Pancreas (tissue), 10 donors: ENCODE data around the gene LRPAP1. TPM values are rescaled to one million over a fixed set of nuclear protein-coding genes. Genes with fewer than 3 reads are reported as not detected.

Source experiments
- ATAC-seq, 4 donors: fragments of 200-7000 bp; cut with Tn5 transposase; one replicate each; pipeline versions ENCODE4 v1.8.0 to v1.9.1; 2020; ENCODE audit warnings: mild to moderate bottlenecking in 4 of 4, moderate library complexity in 4 of 4
- DNase-seq, 6 donors: peaks; one replicate each; pipeline ENCODE4 v3.0.0-alpha.2; 2020
- FAIRE-seq: peaks from 2 replicates; lab custom pipeline; 2012; peaks lifted over from hg19 to GRCh38; lab: Jason Lieb, UNC
- H3K27ac ChIP-seq, 4 donors: fragments of 200-600 bp; sonication (generic); 1 replicate in 3 of 4; 2 replicates in 1 of 4; pipeline versions ENCODE4 v1.5.0 to v1.8.0; 2020
- H3K27me3 ChIP-seq, 4 donors: fragments of 200-600 bp; one replicate each; pipeline ENCODE4 v1.8.0; 2021
- H3K36me3 ChIP-seq, 3 donors: fragments of 200-600 bp; sonication (generic) in 1 of 3; one replicate each; pipeline versions ENCODE4 v1.5.0 to v1.8.0; 2020 to 2021
- H3K4me1 ChIP-seq, 3 donors: fragments of 200-600 bp; one replicate each; pipeline ENCODE4 v1.8.0; 2021
- H3K4me3 ChIP-seq, 4 donors: fragments of 200-600 bp; sonication (generic) in 2 of 4; one replicate each; pipeline versions ENCODE4 v1.5.0 to v1.8.0; 2020 to 2021
- H3K9me3 ChIP-seq, 4 donors: fragments of 200-600 bp; one replicate each; pipeline ENCODE4 v1.8.0; 2021
- CTCF ChIP-seq, 4 donors: fragments of 200-600 bp; sonication (generic) in 3 of 4; IDR thresholded peaks; one replicate each; pipeline versions ENCODE4 v1.5.0 to v1.8.0; 2021; ENCODE audit warnings: antibody characterized with exemption in 4 of 4
- WGBS, 2 donors: extraction: QIAGEN DNeasy Blood & Tissue Kit; methylation state at CpG; one replicate each; pipeline ENCODE4 v1.1.7; 2013; 5-methylcytosine and 5-hydroxymethylcytosine counted together
- intact Hi-C, 3 donors: fragments of 100-400 bp; cut with DNase I; formaldehyde crosslinking; loops; one replicate each; pipeline versions ENCODE4 v1.11.1 to v1.14.2; 2022
- polyA plus RNA-seq, 2 donors: library from polyadenylated mRNA; stranded (reverse); fragments of 200-250 nt; gene quantifications; one replicate each; pipeline ENCODE4 v1.2.3, GENCODE V29; 2013
- total RNA-seq, 6 donors: library from RNA; stranded (reverse); fragmentation: NEBNext Ultra II Directional in 4 of 6; extraction: Animal tissue kit (Norgen Biotek cat#: 25700) in 4 of 6; gene quantifications; one replicate each; pipeline versions ENCODE4 v1.2.1 to v1.2.4, GENCODE V29; 2021 to 2023
- donor health status: healthy with polysubstance abuse.
- donor health status: DM: no; HTN: no; CAD: no; lungs with moderate emphysema.
- donor health status: DM: no; HTN: no; CAD: no.
- donor health status: control.
- donor health status: control.
- donor health status: Bipolar disorder and iron deficiency.
- donor health status: DM: yes; HTN: yes; CAD: no.
- donor health status: DM: no; HTN: no; CAD: no.
- donor health status: DM: no; HTN: no; CAD: no.
- donor health status: DM: yes; HTN: yes; CAD: no.

LRPAP1 gene
- total and polyA plus RNA-seq, 8 donors = 30.4 to 129 (median 110) TPM

GRCh38 chr4:3516061-3516835, 16.0 kb downstream of the LRPAP1 start:
- DNase-seq = peak in 2 of 6 donors; percentile 17 to 58
- intact Hi-C loops = no loop called here
- peaks cover 15 to 81% (median 56%) of the 10 kb centered on the region in 3 donors for H3K36me3 ChIP-seq

GRCh38 chr4:3515646-3516045, 16.6 kb downstream of the LRPAP1 start:
- TF ChIP-seq CTCF (IDR thresholded peaks at IDR 0.05) = no peak
- ATAC-seq = no peak
- no peaks in the 10 kb centered on the region for H3K27me3 ChIP-seq
- FAIRE-seq = no peak
- no peak overlapping the region for H3K4me3 ChIP-seq
- no peaks in the 10 kb centered on the region for H3K4me1 ChIP-seq
- no peaks in the 10 kb centered on the region for H3K9me3 ChIP-seq
- peak in 2 of 6 donors; percentile 26 to 57 for DNase-seq
- H3K27ac ChIP-seq = no peak overlapping the region
- H3K36me3 ChIP-seq = peaks cover 15 to 75% (median 55%) of the 10 kb centered on the region in 3 donors
- WGBS, 2 donors = 82% methylated on average over 15 of the region's 15 CpGs
- intact Hi-C loops = no loop called here

More at GRCh38 chr4:3516061-3516835, 16.0 kb downstream of the LRPAP1 start:
- TF ChIP-seq CTCF (IDR thresholded peaks at IDR 0.05) = no peak
- no peaks in the 10 kb centered on the region for H3K4me1 ChIP-seq
- FAIRE-seq = no peak
- WGBS, 2 donors = 91 to 92% methylated on average over 31 to 32 of the region's 32 CpGs
- ATAC-seq = no peak
- H3K4me3 ChIP-seq = no peak overlapping the region
- H3K27me3 ChIP-seq = no peaks in the 10 kb centered on the region
- no peak overlapping the region for H3K27ac ChIP-seq
- no peaks in the 10 kb centered on the region for H3K9me3 ChIP-seq

- Histone ChIP-seq H3K36me3 (peaks cover 12 to 71% (median 54%) of the 10 kb centered on the region in 3 donors), H3K4me1 (no peaks in the 10 kb centered on the region), H3K9me3 (no peaks in the 10 kb centered on the region), H3K4me3 (no peak overlapping the region), H3K27ac (no peak overlapping the region), H3K27me3 (no peaks in the 10 kb centered on the region)
- ATAC-seq (peak in 1 of 4 donors; percentile 21), FAIRE-seq (no peak), DNase-seq (peak in 2 of 6 donors; percentile 31 to 78)
- intact Hi-C loops = no loop called here
- WGBS, 2 donors = 91 to 93% methylated on average over 30 to 31 of the region's 31 CpGs
- TF ChIP-seq CTCF (IDR thresholded peaks at IDR 0.05) = no peak
Measured at GRCh38 chr4:3514806-3515501, 17.3 kb downstream of the LRPAP1 start.

- Histone ChIP-seq H3K4me1 (no peaks in the 10 kb centered on the region), H3K27ac (no peak overlapping the region), H3K4me3 (no peak overlapping the region), H3K9me3 (no peaks in the 10 kb centered on the region), H3K27me3 (no peaks in the 10 kb centered on the region), H3K36me3 (peaks cover 10 to 68% (median 47%) of the 10 kb centered on the region in 3 donors)
- ATAC-seq (no peak), DNase-seq (peak in 2 of 6 donors; percentile 21 to 53), FAIRE-seq (no peak)
- TF ChIP-seq CTCF (IDR thresholded peaks at IDR 0.05) = no peak
- WGBS, 2 donors = 92 to 95% methylated on average over 17 of the region's 17 CpGs
- intact Hi-C loops = no loop called here
Measured at GRCh38 chr4:3514221-3514780, 17.9 kb downstream of the LRPAP1 start.
